ENCODE measurements around the gene ADGB. TPM values are rescaled to one million over a fixed set of nuclear protein-coding genes. Genes with fewer than 3 reads are reported as not detected.

The ADGB gene
- total RNA-seq, 6 experiments from 2014 or later, result 0.06 TPM; not detected in 5

DNA sequence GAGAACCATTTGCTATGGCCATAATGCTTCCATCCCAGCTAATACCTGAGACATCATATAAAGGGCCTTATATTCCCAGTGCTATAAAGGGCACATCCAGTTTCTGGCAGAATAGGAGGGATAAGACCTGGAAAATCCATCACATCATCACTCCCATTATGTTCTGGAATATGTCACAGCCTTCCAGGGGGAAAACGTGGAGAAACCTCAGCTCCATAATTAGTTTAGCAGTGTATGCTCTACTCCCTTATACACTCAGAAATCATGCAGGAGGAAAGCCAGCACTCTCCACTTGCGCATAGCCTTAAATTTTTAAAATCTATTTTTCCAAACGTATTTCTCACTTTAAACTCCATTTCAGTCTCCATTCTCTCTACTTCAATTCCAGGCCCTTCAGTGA, 140.9 kb downstream of the ADGB start:
- no peak overlapping the region for H3K27ac ChIP-seq
- H3K27me3 ChIP-seq, result no peaks in the 10 kb centered on the region
- no peaks in the 10 kb centered on the region for H3K36me3 ChIP-seq
- ATAC-seq, result no peak
- H3K4me3 ChIP-seq, result no peak overlapping the region
- no peaks in the 10 kb centered on the region for H3K4me1 ChIP-seq
- no peaks in the 10 kb centered on the region for H3K9me3 ChIP-seq
- no peak for DNase-seq
- intact Hi-C loops (cut with DNase I), result no loop called here
- 56% methylated on average over 3 of the region's 3 CpGs for WGBS (ENCODE audit: insufficient coverage, low coverage, low lambda C conversion rate, missing lambda C conversion rate)
- no peak for TF ChIP-seq POLR2A (IDR thresholded peaks at IDR 0.05)
- TF ChIP-seq, protein P1, sequence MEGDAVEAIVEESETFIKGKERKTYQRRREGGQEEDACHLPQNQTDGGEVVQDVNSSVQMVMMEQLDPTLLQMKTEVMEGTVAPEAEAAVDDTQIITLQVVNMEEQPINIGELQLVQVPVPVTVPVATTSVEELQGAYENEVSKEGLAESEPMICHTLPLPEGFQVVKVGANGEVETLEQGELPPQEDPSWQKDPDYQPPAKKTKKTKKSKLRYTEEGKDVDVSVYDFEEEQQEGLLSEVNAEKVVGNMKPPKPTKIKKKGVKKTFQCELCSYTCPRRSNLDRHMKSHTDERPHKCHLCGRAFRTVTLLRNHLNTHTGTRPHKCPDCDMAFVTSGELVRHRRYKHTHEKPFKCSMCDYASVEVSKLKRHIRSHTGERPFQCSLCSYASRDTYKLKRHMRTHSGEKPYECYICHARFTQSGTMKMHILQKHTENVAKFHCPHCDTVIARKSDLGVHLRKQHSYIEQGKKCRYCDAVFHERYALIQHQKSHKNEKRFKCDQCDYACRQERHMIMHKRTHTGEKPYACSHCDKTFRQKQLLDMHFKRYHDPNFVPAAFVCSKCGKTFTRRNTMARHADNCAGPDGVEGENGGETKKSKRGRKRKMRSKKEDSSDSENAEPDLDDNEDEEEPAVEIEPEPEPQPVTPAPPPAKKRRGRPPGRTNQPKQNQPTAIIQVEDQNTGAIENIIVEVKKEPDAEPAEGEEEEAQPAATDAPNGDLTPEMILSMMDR (IDR thresholded peaks at IDR 0.05), result no peak

DNA sequence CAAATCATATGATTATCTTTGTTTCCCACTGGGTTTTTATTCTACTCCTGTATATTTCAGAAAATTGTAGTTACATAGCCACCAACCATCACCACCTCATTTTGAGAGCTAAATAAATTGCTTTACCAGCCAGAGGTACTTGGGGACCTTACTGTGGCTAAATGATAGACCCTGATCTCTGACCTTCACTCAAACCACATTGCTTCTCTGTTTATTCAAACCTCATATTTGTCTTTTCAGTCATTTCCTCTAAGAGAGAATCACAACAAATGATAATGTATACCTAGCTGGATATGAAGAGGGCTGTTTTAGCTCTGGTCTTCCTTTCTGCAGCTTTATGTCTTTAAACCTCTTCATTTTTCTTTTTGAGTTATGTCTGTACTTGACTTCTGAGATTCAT, 142.8 kb downstream of the ADGB start:
- H3K27me3 ChIP-seq, result no peaks in the 10 kb centered on the region
- no peaks in the 10 kb centered on the region for H3K9me3 ChIP-seq
- H3K36me3 ChIP-seq, result no peaks in the 10 kb centered on the region
- no peaks in the 10 kb centered on the region for H3K4me1 ChIP-seq
- H3K27ac ChIP-seq, result no peak overlapping the region
- no peak for TF ChIP-seq POLR2A (IDR thresholded peaks at IDR 0.05)
- TF ChIP-seq, protein P1 (IDR thresholded peaks at IDR 0.05), result no peak
- intact Hi-C loops (cut with DNase I), result no loop called here
- DNase-seq (no peak), ATAC-seq (no peak)
- H3K4me3 ChIP-seq, result no peak overlapping the region

DNA sequence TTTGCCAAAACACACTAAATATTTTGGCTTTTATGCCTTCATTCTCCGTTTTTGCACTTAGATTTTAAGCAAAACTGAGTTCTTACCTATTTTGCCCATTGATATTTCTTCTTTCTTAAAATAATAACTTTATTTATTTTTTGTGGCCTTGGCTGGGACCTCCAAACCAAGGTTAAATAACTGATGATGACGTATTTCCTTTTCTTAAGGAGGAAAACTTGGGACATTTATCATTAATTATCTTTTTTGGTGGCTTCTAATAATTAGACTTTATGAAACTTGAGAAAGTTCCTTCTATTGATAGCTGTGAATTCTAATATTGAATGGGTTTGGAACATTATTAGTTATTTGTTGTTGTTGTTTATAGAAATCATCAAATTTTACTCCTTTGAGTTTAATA, 154.5 kb downstream of the ADGB start:
- no peaks in the 10 kb centered on the region for H3K36me3 ChIP-seq
- no peak for DNase-seq
- no peak for TF ChIP-seq POLR2A (IDR thresholded peaks at IDR 0.05)
- TF ChIP-seq, protein P1 (IDR thresholded peaks at IDR 0.05), result no peak
- WGBS (ENCODE audit: insufficient coverage, low coverage, low lambda C conversion rate, missing lambda C conversion rate), result 33% methylated on average over 2 of the region's 2 CpGs
- intact Hi-C loops (cut with DNase I), result no loop called here
- no peak overlapping the region for H3K4me3 ChIP-seq
- no peaks in the 10 kb centered on the region for H3K4me1 ChIP-seq
- H3K27ac ChIP-seq, result no peak overlapping the region
- H3K27me3 ChIP-seq, result no peaks in the 10 kb centered on the region
- ATAC-seq, result no peak
- H3K9me3 ChIP-seq, result no peaks in the 10 kb centered on the region

DNA sequence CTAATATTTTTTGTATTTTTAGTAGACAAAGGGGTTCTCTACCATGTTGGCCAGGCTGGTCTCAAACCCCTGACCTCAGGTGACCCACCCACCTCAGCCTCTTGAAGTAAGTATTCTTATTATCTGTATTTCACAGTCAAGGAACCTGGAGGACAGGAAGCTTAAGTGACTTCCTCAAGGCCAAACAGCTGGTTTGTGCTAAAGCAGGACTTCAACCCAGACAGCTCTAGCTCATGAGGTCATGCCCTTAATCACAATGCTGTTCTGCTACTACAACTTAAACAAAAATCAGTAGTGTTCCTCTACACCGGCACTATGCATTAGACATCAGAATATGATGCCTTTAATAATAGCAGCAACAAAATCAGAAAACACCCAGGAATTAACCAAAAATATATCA, 168.9 kb downstream of the ADGB start:
- WGBS (ENCODE audit: insufficient coverage, low coverage, low lambda C conversion rate, missing lambda C conversion rate), result 38% methylated on average over 1 of the region's 1 CpG
- intact Hi-C loops (cut with DNase I), result no loop called here
- no peaks in the 10 kb centered on the region for H3K4me1 ChIP-seq
- no peak overlapping the region for H3K4me3 ChIP-seq
- DNase-seq (no peak), ATAC-seq (no peak)
- H3K36me3 ChIP-seq, result no peaks in the 10 kb centered on the region
- no peaks in the 10 kb centered on the region for H3K27me3 ChIP-seq
- H3K27ac ChIP-seq, result no peak overlapping the region
- no peaks in the 10 kb centered on the region for H3K9me3 ChIP-seq
- TF ChIP-seq, protein P1 (IDR thresholded peaks at IDR 0.05), result no peak
- TF ChIP-seq POLR2A (IDR thresholded peaks at IDR 0.05), result no peak

DNA sequence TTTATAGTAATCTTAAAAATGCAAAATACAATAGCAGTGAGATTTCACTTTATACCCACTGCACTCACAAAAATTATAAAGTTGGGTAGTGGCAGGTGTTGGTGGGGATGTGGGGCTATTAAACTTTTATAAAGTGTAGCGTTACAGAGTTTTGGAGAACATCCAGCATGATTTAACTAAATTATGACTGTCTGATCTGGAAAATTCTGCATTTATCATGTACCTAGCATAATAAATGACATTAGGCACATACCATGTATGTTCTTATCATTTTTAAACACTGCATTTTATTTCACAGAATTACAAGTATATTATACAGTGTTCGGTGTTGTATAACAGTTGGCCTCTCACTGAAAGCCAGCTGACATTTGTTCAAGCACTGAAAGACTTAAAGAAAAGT, 169.9 kb downstream of the ADGB start:
- no peak overlapping the region for H3K4me3 ChIP-seq

More for the DNA sequence above, 169.9 kb downstream of the ADGB start:
- DNase-seq, result no peak
- 73% methylated on average over 2 of the region's 2 CpGs for WGBS (ENCODE audit: insufficient coverage, low coverage, low lambda C conversion rate, missing lambda C conversion rate)
- TF ChIP-seq POLR2A (IDR thresholded peaks at IDR 0.05), result no peak
- TF ChIP-seq, protein P1 (IDR thresholded peaks at IDR 0.05), result no peak
- Histone ChIP-seq H3K9me3 (no peaks in the 10 kb centered on the region), H3K27ac (no peak overlapping the region), H3K36me3 (no peaks in the 10 kb centered on the region), H3K4me1 (no peaks in the 10 kb centered on the region), H3K27me3 (no peaks in the 10 kb centered on the region)
- intact Hi-C loops (cut with DNase I), result no loop called here
- ATAC-seq, result no peak

Measured in right lobe of liver (tissue), 6 donors.